ENCODE measurements around the gene ANXA8.
"Not testable (repeated sequence)": the region's sequence is repeated elsewhere in the genome, so short reads cannot be mapped to it uniquely, and the experiment has no call there.

- TF ChIP-seq CTCF (conservative IDR thresholded peaks at IDR 0.05); ZFX (IDR thresholded peaks at IDR 0.05): not testable (repeated sequence)
Measured at GRCh38 chr10:47502313-47502712, 18.4 kb upstream of the ANXA8 start.

Measured in C4-2B (cell line).